HG03139 (cell line): ENCODE data around the gene JAZF1.

Source experiments
- ATAC-seq: cut with Tn5 transposase; IDR thresholded peaks from one replicate; pipeline ENCODE4 v1.9.1; 2021; ENCODE audit not compliant: unreplicated experiment

Gene JAZF1

GRCh38 chr7:27921081-27921836 is 259.3 kb downstream of the JAZF1 start:
- ATAC-seq = no peak

GRCh38 chr7:27920281-27920946 is 260.2 kb downstream of the JAZF1 start:
- no peak for ATAC-seq

- ATAC-seq = no peak
These were observed 262.1 kb downstream of the JAZF1 start for GRCh38 chr7:27918503-27918902.

GRCh38 chr7:27917774-27918314 is 262.8 kb downstream of the JAZF1 start:
- ATAC-seq = no peak

- no peak for ATAC-seq
These were observed 263.5 kb downstream of the JAZF1 start for GRCh38 chr7:27917119-27917518.

- no peak for ATAC-seq
These were observed 264.2 kb downstream of the JAZF1 start for GRCh38 chr7:27916372-27916771.

- ATAC-seq = no peak
These were observed 266.2 kb downstream of the JAZF1 start for GRCh38 chr7:27914409-27914808.

GRCh38 chr7:27912751-27913150 is 267.8 kb downstream of the JAZF1 start:
- ATAC-seq = no peak

GRCh38 chr7:27911920-27912319 is 268.7 kb downstream of the JAZF1 start:
- no peak for ATAC-seq

GRCh38 chr7:27910326-27910725 is 270.3 kb downstream of the JAZF1 start:
- ATAC-seq = no peak

- no peak for ATAC-seq
These were observed 271.9 kb downstream of the JAZF1 start for GRCh38 chr7:27908534-27909165.

- ATAC-seq = no peak
These were observed 274.1 kb downstream of the JAZF1 start for GRCh38 chr7:27906385-27907091.

GRCh38 chr7:27905951-27906350 is 274.6 kb downstream of the JAZF1 start:
- ATAC-seq = no peak

GRCh38 chr7:27901028-27901760 is 279.4 kb downstream of the JAZF1 start:
- ATAC-seq = peak; percentile 77

GRCh38 chr7:27900006-27900405 is 280.6 kb downstream of the JAZF1 start:
- no peak for ATAC-seq

GRCh38 chr7:27899601-27900000 is 281.0 kb downstream of the JAZF1 start:
- no peak for ATAC-seq

GRCh38 chr7:27897441-27897847 is 283.2 kb downstream of the JAZF1 start:
- no peak for ATAC-seq

- no peak for ATAC-seq
These were observed 283.6 kb downstream of the JAZF1 start for GRCh38 chr7:27897001-27897400.

GRCh38 chr7:27895551-27895950 is 285.0 kb downstream of the JAZF1 start:
- ATAC-seq = no peak

- peak; percentile 98 for ATAC-seq
These were observed 290.3 kb downstream of the JAZF1 start for GRCh38 chr7:27890205-27890849.
